Neural cell (in vitro differentiated cells): ENCODE measurements around the gene PLOD3.

ENCODE experiments used
- EP300 ChIP-seq: fragments of 450-650 bp; conservative IDR thresholded peaks from 2 replicates; pipeline ENCODE4 v1.6.1; 2014; ENCODE audit warnings: antibody characterized with exemption, mild to moderate bottlenecking, moderate library complexity; ENCODE audit not compliant: poor library complexity, severe bottlenecking
- EZH2 ChIP-seq: fragments of 200-600, 300-800 bp; shearing (Covaris generic), sonication (generic); IDR thresholded peaks from 2 replicates; pipeline ENCODE4 v1.6.1; 2014; ENCODE audit warnings: antibody characterized with exemption, low read length, borderline replicate concordance, mild to moderate bottlenecking; ENCODE audit not compliant: insufficient read depth, poor library complexity, severe bottlenecking
- MXI1 ChIP-seq: fragments of 450-650 bp; conservative IDR thresholded peaks from 2 replicates; pipeline ENCODE4 v1.6.1; 2014; ENCODE audit warnings: antibody characterized with exemption, mild to moderate bottlenecking; ENCODE audit not compliant: poor library complexity, severe bottlenecking
- POLR2AphosphoS5 ChIP-seq: IDR thresholded peaks from 2 replicates; pipeline ENCODE4 v1.6.1; 2012
- RAD21 ChIP-seq: fragments of 450-650 bp; conservative IDR thresholded peaks from 2 replicates; pipeline ENCODE4 v1.6.1; 2014; ENCODE audit warnings: antibody characterized with exemption, mild to moderate bottlenecking, moderate library complexity
- SMC3 ChIP-seq: fragments of 450-650 bp; conservative IDR thresholded peaks from 2 replicates; pipeline ENCODE4 v1.6.1; 2014; ENCODE audit warnings: antibody characterized with exemption, mild to moderate bottlenecking, moderate library complexity; ENCODE audit not compliant: poor library complexity
- TAF1 ChIP-seq: IDR thresholded peaks from 2 replicates; pipeline ENCODE4 v1.6.1; 2012; ENCODE audit warnings: low read depth
- TF ChIP-seq, protein P1 (sequence below): fragments of 450-650 bp; IDR thresholded peaks from 2 replicates; pipeline ENCODE4 v1.5.1; 2014; ENCODE audit warnings: antibody characterized with exemption, mild to moderate bottlenecking, moderate library complexity; ENCODE audit not compliant: poor library complexity, severe bottlenecking
- TF ChIP-seq, protein P2 (sequence below): IDR thresholded peaks from 2 replicates; pipeline ENCODE4 v1.6.1; 2012; ENCODE audit warnings: borderline replicate concordance

DNA sequence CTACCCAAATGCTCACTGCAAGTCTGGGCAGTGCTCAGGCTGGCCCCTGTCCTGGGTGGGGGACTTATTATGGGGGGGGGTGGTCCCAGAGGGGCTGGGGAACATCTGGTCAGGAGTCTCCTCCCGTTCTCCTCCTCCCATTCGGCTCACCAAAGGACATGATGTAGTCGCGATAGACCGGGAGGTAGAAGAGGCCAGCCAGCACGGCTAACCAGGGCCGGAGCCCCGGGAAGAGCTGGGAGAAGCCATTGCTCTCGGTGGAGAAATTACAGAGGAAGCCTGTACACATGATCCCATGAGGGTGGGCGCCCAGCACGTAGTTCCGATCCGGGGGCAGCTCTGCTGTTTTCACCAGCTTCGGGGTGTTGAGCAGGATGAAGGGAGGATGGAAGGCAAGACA is 18.9 kb downstream of the PLOD3 start:
- TF ChIP-seq, protein P1, sequence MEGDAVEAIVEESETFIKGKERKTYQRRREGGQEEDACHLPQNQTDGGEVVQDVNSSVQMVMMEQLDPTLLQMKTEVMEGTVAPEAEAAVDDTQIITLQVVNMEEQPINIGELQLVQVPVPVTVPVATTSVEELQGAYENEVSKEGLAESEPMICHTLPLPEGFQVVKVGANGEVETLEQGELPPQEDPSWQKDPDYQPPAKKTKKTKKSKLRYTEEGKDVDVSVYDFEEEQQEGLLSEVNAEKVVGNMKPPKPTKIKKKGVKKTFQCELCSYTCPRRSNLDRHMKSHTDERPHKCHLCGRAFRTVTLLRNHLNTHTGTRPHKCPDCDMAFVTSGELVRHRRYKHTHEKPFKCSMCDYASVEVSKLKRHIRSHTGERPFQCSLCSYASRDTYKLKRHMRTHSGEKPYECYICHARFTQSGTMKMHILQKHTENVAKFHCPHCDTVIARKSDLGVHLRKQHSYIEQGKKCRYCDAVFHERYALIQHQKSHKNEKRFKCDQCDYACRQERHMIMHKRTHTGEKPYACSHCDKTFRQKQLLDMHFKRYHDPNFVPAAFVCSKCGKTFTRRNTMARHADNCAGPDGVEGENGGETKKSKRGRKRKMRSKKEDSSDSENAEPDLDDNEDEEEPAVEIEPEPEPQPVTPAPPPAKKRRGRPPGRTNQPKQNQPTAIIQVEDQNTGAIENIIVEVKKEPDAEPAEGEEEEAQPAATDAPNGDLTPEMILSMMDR, result no peak
- no peak for TF ChIP-seq EP300
- TF ChIP-seq, protein P2, sequence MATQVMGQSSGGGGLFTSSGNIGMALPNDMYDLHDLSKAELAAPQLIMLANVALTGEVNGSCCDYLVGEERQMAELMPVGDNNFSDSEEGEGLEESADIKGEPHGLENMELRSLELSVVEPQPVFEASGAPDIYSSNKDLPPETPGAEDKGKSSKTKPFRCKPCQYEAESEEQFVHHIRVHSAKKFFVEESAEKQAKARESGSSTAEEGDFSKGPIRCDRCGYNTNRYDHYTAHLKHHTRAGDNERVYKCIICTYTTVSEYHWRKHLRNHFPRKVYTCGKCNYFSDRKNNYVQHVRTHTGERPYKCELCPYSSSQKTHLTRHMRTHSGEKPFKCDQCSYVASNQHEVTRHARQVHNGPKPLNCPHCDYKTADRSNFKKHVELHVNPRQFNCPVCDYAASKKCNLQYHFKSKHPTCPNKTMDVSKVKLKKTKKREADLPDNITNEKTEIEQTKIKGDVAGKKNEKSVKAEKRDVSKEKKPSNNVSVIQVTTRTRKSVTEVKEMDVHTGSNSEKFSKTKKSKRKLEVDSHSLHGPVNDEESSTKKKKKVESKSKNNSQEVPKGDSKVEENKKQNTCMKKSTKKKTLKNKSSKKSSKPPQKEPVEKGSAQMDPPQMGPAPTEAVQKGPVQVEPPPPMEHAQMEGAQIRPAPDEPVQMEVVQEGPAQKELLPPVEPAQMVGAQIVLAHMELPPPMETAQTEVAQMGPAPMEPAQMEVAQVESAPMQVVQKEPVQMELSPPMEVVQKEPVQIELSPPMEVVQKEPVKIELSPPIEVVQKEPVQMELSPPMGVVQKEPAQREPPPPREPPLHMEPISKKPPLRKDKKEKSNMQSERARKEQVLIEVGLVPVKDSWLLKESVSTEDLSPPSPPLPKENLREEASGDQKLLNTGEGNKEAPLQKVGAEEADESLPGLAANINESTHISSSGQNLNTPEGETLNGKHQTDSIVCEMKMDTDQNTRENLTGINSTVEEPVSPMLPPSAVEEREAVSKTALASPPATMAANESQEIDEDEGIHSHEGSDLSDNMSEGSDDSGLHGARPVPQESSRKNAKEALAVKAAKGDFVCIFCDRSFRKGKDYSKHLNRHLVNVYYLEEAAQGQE, result no peak
- TF ChIP-seq POLR2AphosphoS5, result no peak
- no peak for TF ChIP-seq SMC3
- TF ChIP-seq TAF1, result no peak
- no peak for TF ChIP-seq EZH2
- TF ChIP-seq RAD21, result no peak
- no peak for TF ChIP-seq MXI1
